Epithelial cell of esophagus (primary cell): ENCODE data around the gene ETV7.

Experiments
- DNase-seq: peaks from one replicate; pipeline ENCODE4 v3.0.0; 2010; ENCODE audit warnings: low read depth
- H3K4me3 ChIP-seq: 2 replicates; pipeline ENCODE4 v1.5.1; 2011; ENCODE audit warnings: mild to moderate bottlenecking, low read length, control low read depth
- CTCF ChIP-seq: IDR thresholded peaks from 2 replicates; pipeline ENCODE4 v1.5.1; 2011; ENCODE audit warnings: low read depth, mild to moderate bottlenecking, low read length, control low read depth, inconsistent platforms; ENCODE audit not compliant: insufficient read depth; ENCODE audit errors: missing control alignments

Gene ETV7

GRCh38 chr6:36317623-36318022, 69.8 kb downstream of the ETV7 start:
- no peak overlapping the region for H3K4me3 ChIP-seq
- no peak for TF ChIP-seq CTCF
- DNase-seq, result no peak
